ENCODE results near the gene COMP.

The COMP gene

DNA sequence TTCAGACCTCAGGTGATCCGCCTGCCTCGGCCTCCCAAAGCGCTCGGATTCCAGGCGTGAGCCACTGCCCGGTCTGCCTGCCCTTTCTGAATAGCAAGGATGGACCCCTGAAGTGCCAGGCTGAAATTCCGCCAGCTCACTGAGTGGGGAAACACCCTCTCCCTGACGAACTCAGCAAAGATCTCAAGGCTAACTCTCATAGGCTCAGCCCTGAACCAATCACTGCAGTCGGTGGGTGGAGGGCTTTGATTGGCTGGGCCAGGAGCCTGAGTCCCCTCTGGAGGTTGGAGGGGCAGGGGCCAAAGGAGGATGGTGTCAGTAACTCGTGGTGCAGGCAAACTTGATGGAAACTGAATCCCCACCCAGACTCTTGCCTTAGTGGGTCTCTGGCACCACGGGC is 11.2 kb upstream of the COMP start:
- TF ChIP-seq, protein P1, sequence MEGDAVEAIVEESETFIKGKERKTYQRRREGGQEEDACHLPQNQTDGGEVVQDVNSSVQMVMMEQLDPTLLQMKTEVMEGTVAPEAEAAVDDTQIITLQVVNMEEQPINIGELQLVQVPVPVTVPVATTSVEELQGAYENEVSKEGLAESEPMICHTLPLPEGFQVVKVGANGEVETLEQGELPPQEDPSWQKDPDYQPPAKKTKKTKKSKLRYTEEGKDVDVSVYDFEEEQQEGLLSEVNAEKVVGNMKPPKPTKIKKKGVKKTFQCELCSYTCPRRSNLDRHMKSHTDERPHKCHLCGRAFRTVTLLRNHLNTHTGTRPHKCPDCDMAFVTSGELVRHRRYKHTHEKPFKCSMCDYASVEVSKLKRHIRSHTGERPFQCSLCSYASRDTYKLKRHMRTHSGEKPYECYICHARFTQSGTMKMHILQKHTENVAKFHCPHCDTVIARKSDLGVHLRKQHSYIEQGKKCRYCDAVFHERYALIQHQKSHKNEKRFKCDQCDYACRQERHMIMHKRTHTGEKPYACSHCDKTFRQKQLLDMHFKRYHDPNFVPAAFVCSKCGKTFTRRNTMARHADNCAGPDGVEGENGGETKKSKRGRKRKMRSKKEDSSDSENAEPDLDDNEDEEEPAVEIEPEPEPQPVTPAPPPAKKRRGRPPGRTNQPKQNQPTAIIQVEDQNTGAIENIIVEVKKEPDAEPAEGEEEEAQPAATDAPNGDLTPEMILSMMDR (IDR thresholded peaks at IDR 0.05; ENCODE audit: insufficient read depth, missing control alignments), result no peak
- FAIRE-seq, result no peak
- no peak for DNase-seq (ENCODE audit: insufficient read length, low spot score)

GRCh38 chr19:18800636-18801035 is 9.5 kb upstream of the COMP start:
- DNase-seq (ENCODE audit: insufficient read length, low spot score), result no peak
- TF ChIP-seq, protein P1 (IDR thresholded peaks at IDR 0.05; ENCODE audit: insufficient read depth, missing control alignments), result no peak
- FAIRE-seq, result no peak

- FAIRE-seq, result no peak
- DNase-seq (ENCODE audit: insufficient read length, low spot score), result no peak
- TF ChIP-seq, protein P1 (IDR thresholded peaks at IDR 0.05; ENCODE audit: insufficient read depth, missing control alignments), result no peak
Measured at GRCh38 chr19:18800079-18800478, 9.0 kb upstream of the COMP start.

GRCh38 chr19:18799389-18799970 is 8.4 kb upstream of the COMP start:
- FAIRE-seq (no peak), DNase-seq (ENCODE audit: insufficient read length, low spot score) (no peak)

GRCh38 chr19:18798384-18799352 is 7.6 kb upstream of the COMP start:
- TF ChIP-seq, protein P1 (IDR thresholded peaks at IDR 0.05; ENCODE audit: insufficient read depth, missing control alignments), result no peak
- no peak for DNase-seq (ENCODE audit: insufficient read length, low spot score)
- no peak for FAIRE-seq

More at GRCh38 chr19:18799389-18799970, 8.4 kb upstream of the COMP start:
- TF ChIP-seq, protein P1 (IDR thresholded peaks at IDR 0.05; ENCODE audit: insufficient read depth, missing control alignments), result no peak

GRCh38 chr19:18796239-18796638 is 5.1 kb upstream of the COMP start:
- TF ChIP-seq, protein P1 (IDR thresholded peaks at IDR 0.05; ENCODE audit: insufficient read depth, missing control alignments), result no peak
- DNase-seq (ENCODE audit: insufficient read length, low spot score) (no peak), FAIRE-seq (no peak)

DNA sequence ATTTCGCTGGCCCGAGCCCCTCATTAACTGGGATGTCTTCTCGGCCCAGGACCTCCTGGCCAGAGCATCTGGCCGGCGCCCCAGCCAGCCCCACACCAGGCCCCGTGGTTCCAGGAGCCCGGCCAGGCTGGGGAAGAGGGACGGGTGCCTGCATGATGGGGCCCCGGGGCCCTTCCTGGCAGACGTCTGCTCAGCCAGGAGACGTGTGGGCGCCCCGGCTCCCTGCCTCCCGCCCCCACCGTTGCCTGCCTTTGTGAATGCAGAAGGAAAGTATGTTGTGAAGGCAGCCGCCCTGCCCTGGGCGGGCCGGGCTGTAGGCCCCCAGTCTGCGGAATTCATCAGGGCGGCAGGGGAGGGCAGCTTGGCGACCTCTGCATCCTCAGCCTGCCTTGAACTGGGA is 4.4 kb upstream of the COMP start:
- DNase-seq (ENCODE audit: insufficient read length, low spot score) (no peak), FAIRE-seq (no peak)
- TF ChIP-seq, protein P1 (IDR thresholded peaks at IDR 0.05; ENCODE audit: insufficient read depth, missing control alignments), result no peak

Measured in D721Med (cell line).